ENCODE results near the gene IL15.

DNA sequence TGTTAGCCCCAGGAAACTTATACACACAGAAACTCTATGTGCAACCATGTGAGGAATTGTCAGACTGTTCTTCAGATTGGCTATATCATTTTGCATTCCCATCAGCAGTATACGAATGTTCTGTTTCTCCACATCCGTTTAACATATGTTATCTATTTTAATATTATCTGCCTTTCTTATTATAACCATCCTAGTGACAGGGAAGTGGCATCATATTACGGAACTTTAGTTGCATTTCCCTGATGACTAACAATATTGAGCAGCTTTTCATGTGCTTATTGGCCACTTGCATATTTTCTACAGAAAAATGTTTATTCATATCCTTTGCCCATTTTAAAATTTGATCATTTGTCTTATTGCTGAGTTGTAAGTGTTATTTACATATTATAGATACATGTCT lies 36.5 kb upstream of the IL15 start:
- TF ChIP-seq, protein P1, sequence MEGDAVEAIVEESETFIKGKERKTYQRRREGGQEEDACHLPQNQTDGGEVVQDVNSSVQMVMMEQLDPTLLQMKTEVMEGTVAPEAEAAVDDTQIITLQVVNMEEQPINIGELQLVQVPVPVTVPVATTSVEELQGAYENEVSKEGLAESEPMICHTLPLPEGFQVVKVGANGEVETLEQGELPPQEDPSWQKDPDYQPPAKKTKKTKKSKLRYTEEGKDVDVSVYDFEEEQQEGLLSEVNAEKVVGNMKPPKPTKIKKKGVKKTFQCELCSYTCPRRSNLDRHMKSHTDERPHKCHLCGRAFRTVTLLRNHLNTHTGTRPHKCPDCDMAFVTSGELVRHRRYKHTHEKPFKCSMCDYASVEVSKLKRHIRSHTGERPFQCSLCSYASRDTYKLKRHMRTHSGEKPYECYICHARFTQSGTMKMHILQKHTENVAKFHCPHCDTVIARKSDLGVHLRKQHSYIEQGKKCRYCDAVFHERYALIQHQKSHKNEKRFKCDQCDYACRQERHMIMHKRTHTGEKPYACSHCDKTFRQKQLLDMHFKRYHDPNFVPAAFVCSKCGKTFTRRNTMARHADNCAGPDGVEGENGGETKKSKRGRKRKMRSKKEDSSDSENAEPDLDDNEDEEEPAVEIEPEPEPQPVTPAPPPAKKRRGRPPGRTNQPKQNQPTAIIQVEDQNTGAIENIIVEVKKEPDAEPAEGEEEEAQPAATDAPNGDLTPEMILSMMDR (conservative IDR thresholded peaks at IDR 0.05; ENCODE audit: low read depth in 2 of 2): no peak
- TF ChIP-seq EZH2 (IDR thresholded peaks at IDR 0.05; ENCODE audit: low read depth, unreplicated experiment): no peak
